LHCN-M2 (cell line): ENCODE data around the gene BTBD2. TPM values are rescaled to one million over a fixed set of nuclear protein-coding genes. Genes with fewer than 3 reads are reported as not detected.

ENCODE experiments used
- DNase-seq: peaks from one replicate; pipeline ENCODE4 v3.0.0-alpha.2; 2012; ENCODE audit warnings: low read depth
- total RNA-seq: library from RNA; depleted of rRNA; stranded (reverse); fragments of >200 nt; gene quantifications from 2 replicates; pipeline ENCODE4 v1.2.3, GENCODE V29; 2014

BTBD2 gene
- total RNA-seq, 1 experiment from 2014 or later = 76.1 TPM

GRCh38 chr19:1987197-1988187, 28.0 kb downstream of the BTBD2 start:
- no peak for DNase-seq

DNA sequence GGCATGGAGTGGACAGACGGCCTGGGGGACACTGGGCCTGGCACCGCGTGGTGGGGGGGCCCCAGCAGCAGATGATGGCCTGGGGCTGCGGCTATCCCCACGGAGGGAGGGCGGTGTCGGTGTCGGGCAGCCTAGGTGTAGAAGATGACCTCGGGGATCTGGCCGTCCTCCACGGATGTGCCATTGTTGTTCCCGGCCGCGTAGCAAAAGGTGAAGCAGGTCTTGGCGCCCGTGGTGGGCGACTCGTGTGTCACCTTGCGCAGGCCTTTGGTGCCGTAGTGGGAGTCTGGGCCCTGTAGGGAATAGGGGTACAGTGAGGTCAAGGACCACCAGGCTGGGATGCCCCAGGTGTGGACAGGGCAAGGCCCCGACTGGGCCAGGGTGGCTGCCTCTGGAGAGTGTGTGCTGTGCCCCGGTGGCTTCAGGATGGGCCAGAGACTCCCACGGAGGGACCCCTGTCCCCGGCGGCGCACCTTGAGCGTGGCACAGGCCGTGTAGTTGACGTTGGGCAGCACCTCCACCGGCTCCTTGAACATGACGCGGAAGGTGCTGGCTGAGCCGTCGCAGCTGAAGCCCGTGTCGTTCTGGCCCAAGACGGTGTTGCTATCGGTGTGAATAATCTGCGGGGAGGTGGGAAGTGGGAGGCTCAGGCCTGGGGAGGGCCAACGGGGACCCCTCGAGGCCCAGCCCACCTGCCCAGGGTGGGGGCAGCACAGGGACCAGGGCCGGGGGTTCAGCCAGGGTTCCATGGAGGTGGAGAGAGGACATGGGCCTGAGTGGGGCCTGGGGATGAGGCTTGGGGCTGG, 29.0 kb downstream of the BTBD2 start:
- no peak for DNase-seq

DNA sequence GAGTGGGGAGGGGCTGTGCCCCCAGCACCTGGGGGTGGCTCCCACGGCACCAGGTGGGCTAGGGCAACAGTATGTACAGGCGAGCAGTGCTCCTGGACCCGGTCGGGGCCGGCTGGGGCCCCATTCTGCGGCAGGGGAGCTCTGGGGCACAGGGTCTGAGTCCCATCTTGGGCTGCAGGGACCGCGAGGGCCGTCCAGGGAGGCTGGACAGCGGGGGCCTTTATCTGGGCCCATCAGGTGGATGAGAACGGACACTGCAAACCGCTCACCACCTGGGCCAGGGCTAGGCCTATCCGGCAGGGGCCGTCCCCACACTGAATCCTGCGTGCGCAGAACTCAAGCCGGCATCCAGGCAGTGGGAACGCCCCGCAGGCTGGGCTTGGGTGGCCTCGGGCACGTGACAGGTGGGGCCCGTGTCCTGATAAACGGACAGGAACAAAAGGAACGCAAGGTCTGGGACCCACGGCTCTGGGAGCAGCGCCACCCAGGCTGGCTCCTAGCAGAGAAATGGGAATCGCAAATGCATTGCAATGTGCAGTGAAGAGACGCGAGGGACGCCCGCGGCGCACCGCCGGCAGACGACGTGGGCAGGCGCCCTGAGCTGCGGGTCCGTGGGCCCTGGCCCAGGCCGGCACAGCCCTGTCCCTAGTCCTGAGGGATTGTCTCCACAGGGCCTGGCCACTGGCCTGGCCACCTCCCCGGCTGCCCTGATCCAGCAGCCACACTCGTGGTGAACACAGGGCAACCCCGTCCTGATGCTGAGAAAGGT, 29.7 kb downstream of the BTBD2 start:
- DNase-seq = no peak

GRCh38 chr19:1984357-1984756, 31.2 kb downstream of the BTBD2 start:
- DNase-seq = no peak

GRCh38 chr19:1981253-1981652, 34.3 kb downstream of the BTBD2 start:
- DNase-seq = no peak

DNA sequence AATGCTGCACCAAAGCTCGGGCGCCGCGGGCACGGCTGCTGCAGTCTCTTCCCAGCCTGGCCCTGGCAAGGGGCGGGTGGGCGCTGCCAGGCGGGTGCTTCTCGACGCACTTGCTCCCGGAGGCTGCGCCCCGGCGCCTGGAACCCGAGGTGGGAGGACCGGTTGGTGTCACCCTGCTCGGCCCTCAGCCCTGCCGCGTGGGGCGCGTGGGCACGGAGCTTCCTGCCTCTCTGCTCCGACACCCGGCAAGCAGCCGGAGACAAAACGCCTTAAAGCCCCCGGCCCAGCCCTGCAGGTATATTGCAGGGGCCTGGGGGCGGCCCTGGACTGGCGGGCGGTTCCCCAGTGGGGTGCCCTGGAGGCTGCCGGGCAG, 34.7 kb downstream of the BTBD2 start:
- no peak for DNase-seq

DNA sequence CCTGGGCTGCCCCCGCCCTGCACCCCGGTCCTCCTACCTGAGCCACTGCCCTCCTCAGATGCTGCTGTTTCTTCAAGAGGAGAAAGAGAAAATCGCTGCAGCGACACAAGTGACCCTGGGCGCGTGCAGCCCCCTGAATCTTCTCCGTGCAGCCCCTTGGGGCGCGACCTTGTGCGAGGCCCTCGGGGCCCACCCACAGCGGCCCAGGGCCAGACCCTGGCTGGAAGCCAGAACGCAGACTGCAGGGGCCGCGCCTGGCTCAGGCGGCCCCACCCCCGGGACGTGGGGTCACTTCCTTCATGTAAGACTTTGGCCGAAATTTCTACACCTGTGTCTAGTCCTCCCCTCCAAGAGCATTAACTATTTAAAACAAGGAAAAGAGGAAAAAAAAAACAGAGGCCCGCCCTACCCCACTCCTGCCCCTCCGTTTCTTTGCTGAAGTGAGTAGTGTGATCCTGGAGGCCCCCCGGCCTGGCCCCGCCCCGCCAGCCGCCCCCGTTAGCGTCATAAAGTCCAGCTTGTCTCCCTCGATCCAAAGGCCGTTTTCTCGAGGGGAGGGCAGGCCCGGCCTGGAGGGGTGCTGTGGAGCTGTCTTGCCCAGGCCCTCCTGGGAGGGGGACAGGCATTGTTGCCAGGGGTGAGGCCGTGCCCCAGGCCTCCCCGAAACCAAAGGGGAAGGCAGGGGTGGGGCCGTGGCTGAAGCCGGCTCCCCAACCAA, 35.3 kb downstream of the BTBD2 start:
- no peak for DNase-seq

- DNase-seq = no peak
Observed at GRCh38 chr19:1979642-1980041, 35.9 kb downstream of the BTBD2 start.

- no peak for DNase-seq
Observed at GRCh38 chr19:1979017-1979416, 36.5 kb downstream of the BTBD2 start.

GRCh38 chr19:1978346-1978894, 37.1 kb downstream of the BTBD2 start:
- no peak for DNase-seq

- DNase-seq = no peak
Observed at GRCh38 chr19:1977120-1977519, 38.4 kb downstream of the BTBD2 start.

DNA sequence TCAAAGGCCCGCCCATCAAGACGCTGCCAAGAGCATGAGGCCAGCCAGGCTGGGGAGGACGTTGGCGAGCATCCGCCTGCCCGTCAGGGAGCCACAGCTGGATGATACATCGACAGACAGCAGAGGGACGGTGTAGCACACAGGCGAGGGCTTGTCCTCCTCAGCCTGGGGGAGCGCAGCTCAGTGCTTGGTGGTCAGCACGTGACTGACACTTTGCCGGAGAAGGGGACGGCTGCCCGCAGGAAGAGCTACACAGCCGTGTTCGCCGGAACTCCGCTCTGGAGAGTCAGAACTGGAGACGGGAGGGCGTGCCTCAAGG, 40.4 kb downstream of the BTBD2 start:
- DNase-seq = no peak

DNA sequence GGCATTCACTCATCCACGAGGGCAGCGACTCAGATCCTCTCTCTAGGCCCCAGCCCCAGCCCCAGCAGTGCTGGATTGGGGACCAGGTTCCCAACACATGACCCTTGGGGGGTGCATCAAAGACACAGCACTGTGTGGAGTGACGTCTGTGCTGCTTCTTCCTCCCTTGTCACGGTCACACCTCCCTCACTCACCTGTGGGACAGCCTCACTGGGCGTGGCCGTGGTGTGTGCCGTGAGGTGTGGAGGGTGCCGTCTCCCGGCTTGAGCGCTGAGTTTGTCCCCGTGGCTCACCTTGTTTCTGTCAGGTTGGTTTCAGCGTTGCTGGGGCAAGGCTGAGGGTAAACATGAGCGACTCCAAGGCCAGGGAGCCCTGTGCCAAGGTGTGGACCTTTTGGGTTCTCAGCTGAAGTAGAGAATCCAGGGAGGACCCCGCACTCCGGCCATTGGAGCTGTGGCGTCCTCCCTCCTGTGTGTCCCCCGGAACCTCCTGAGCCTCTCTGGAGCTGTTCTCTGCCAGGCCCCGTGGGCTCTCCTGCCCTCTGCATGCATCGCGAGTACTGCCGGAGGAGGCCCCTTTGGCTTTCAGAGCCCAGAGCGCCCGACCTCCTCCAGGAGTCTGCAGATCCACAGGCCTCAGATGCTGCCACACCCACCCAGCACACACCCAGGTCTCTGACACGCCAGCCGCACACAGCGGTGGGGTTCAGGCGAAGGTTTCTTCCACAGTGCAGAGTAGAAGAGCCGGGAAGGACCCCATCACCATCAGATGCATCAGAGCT, 40.9 kb downstream of the BTBD2 start:
- DNase-seq = no peak

- DNase-seq = peak; percentile 55
Observed at GRCh38 chr19:1970806-1971502, 44.6 kb downstream of the BTBD2 start.

DNA sequence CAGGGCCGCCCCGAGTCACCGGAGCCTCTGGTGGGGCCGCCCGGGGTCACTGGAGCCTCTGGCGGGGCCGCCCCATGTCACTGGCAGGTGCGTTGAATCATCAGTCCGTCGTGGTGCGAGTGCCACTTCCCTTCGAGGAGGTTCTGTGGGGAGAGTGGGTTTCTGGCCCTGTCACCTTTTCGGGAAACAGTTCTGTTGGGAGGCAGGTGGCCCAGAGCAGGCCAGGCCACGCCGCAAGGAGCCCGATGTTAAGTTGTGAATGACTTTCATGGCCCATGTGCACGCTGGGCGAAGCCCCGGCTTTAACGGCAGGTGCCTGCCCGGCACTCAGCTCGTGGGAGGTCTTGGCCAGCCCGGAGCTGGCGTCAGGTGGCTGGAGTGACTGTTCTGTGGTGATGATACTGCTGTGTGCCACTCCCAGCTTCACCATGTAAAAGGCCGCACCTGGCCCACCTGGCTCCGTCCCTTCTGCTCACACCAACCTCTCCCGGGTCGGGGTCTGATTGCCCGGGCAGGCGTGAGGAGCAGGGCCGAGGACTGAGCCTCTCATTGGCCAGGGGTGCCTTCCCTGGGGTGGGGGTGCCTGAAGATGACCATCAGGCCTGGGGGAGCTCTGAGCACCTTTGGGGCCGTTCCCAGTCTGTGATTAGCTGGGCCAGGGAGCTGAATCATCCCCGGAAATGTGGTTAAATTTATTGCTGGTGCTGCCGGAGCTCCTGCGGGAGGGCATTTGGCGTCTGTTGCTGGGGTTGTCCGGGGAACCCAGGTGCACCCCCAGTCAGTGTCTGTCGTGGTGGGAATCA, 45.3 kb downstream of the BTBD2 start:
- DNase-seq = peak; percentile 46

DNA sequence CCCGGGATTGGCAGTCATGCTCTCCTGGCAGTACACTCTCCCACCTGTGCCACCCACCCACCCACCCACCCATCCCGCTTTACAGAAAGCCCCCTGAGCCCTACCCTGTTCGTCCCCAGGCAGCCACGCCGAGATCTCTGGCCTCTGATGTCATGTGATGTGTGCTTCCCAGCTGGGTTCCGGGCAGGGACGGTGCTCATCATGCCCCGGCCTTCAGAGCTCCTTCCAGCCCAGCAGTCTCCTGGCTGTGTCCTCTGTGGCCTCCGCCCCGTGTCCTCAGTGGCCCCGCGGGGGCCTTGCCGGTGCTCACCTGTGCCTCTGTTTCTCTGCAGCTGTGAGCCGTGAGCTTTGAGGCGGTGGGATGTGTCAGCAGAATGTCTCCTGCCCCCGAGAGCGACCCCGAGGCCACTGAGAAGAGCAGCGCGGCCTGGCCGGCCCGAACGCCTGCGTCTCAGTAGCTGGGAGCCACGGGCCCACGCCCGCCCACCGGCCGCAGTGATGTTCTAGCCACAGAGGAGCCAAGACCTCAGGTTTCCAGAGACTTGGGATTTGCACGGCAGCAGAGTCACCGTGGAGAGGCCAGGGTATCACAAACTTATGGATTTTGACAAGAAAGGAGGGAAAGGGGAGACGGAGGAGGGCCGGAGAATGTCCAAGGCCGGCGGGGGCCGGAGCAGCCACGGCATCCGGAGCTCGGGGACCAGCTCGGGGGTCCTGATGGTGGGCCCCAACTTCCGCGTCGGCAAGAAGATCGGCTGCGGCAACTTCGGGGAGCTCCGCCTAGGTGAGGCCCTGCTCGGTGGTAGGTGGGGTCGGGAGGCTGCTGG, 46.1 kb downstream of the BTBD2 start:
- no peak for DNase-seq

DNA sequence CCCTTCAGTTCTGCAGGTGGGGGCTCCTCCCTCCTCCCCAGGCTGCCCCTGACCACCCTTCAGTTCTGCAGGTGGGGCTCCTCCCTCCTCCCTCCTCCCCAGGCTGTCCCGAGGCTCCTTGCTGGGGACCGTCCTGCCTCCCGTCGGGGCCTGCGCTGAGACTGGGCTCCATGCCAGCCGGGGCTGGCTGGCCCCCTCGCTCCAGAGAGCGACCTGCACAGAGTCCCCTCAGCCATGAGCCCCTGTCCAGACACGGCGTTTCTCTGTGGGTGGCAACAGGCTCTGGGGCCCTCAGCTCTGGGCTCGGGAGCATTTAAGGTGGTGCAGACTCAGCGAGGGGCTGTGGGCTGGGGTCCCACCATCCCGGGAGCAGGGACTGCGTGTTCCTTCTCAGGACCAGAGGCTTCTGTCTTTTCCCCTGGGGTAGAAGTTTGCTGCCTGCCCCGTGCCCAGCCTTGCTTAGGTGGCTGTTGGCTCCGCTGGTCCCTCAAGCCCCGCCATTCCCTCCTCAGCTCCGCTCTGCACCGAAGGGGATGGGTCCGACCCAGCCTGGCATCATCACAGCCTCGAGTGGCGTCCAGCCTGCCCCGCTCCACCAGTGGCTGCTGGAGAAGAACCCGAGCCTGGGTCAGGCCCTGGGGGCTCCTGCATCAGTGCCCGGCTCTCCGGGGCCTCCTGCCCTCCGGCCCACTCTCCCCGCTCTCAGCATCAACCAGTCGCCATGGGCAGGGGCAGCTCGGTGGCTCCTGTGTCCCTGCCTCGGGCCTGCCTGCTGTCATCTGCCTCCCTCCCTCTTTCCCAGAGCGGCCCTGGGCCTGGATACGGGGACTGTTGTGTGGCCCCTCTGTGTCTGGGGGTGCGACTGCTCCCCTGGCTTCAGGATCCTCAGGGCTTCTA, 47.0 kb downstream of the BTBD2 start:
- DNase-seq = no peak
